Measurements from ENCODE around the gene GPR143. TPM values are rescaled to one million over a fixed set of nuclear protein-coding genes. Genes with fewer than 3 reads are reported as not detected.

Gene GPR143
- total RNA-seq, 2 donors from 2014 or later: 0.62 to 0.74 TPM

DNA sequence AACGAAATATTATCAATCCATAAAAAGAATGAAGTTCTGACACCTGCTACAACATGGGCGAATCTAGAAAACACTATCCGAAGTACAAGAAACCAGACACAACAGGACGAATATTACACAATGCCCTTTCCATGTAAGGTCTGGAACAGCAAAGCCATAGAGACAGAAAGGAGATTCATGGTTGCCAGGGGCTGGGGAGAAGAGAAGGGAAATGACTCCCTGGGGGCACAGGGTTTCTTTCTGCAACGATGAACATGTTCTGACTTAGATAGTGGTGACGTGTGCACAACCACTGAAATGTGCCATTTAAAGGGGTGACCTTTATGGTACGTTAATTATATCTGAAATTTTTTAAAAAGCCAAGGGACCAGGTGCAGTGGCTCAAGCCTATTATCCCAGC, 28.3 kb downstream of the GPR143 start:
- DNase-seq: no peak

DNA sequence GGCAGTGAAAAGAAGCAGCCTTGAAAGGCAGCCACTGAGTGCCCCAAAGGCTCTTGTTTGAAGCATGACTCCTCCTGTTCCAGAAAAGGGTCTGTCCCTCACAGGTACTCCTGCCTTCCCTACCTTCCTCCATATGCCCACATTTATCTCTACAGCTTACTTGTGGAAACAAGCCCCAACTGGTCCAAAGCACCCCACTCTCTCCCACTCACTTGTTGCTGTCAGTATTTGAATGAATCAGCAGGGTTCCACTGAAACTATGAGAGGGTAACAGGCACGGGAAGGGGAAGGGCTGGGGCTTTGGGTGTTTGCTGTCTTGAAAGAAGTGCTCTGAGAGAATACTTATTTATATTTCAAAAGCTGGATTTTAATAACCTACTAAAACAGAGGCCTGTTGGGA, 34.9 kb downstream of the GPR143 start:
- no peaks in the 10 kb centered on the region for H3K36me3 ChIP-seq
- H3K27me3 ChIP-seq: no peaks in the 10 kb centered on the region
- no peak overlapping the region for H3K9ac ChIP-seq (ENCODE audit: low read depth in 2 of 2, low read length in 2 of 2)
- DNase-seq: no peak
- no peaks in the 10 kb centered on the region for H3K4me1 ChIP-seq
- no peak overlapping the region for H3K4me3 ChIP-seq
- no peak overlapping the region for H3K27ac ChIP-seq
- TF ChIP-seq CTCF (IDR thresholded peaks at IDR 0.05): no peak
- no peaks in the 10 kb centered on the region for H3K9me3 ChIP-seq
- intact Hi-C loops (cut with DNase I): no loop called here

More for the DNA sequence above, 28.3 kb downstream of the GPR143 start:
- intact Hi-C loops (cut with DNase I): no loop called here
- H3K4me3 ChIP-seq: no peak overlapping the region
- H3K36me3 ChIP-seq: no peaks in the 10 kb centered on the region
- TF ChIP-seq CTCF (IDR thresholded peaks at IDR 0.05): no peak
- H3K27me3 ChIP-seq: no peaks in the 10 kb centered on the region
- H3K9ac ChIP-seq (ENCODE audit: low read depth in 2 of 2, low read length in 2 of 2): no peak overlapping the region
- no peaks in the 10 kb centered on the region for H3K4me1 ChIP-seq
- H3K27ac ChIP-seq: no peak overlapping the region
- H3K9me3 ChIP-seq: no peaks in the 10 kb centered on the region

DNA sequence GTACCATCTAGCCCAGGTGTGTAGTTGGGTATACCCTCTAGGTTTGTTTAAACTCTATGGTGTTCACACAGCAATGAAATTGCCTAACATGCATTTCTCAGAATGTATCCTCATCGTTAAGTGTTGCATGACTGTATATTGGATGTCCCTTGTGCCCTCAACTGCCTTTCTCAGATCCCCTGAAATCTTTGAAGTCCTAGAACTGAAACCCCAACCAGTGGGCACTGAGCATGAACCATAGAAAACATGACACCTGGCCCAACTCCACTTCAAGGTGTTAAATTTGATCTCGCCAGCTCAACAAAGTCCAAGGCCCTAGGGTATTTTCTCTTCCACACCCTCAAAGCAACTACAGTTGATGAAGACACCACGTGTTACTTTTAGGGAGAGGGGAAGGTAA, 35.6 kb downstream of the GPR143 start:
- no peaks in the 10 kb centered on the region for H3K9me3 ChIP-seq
- TF ChIP-seq CTCF (IDR thresholded peaks at IDR 0.05): no peak
- intact Hi-C loops (cut with DNase I): no loop called here
- H3K4me3 ChIP-seq: no peak overlapping the region
- no peak overlapping the region for H3K27ac ChIP-seq
- no peak for DNase-seq
- no peaks in the 10 kb centered on the region for H3K36me3 ChIP-seq
- H3K27me3 ChIP-seq: no peaks in the 10 kb centered on the region
- H3K4me1 ChIP-seq: no peaks in the 10 kb centered on the region
- no peak overlapping the region for H3K9ac ChIP-seq (ENCODE audit: low read depth in 2 of 2, low read length in 2 of 2)

DNA sequence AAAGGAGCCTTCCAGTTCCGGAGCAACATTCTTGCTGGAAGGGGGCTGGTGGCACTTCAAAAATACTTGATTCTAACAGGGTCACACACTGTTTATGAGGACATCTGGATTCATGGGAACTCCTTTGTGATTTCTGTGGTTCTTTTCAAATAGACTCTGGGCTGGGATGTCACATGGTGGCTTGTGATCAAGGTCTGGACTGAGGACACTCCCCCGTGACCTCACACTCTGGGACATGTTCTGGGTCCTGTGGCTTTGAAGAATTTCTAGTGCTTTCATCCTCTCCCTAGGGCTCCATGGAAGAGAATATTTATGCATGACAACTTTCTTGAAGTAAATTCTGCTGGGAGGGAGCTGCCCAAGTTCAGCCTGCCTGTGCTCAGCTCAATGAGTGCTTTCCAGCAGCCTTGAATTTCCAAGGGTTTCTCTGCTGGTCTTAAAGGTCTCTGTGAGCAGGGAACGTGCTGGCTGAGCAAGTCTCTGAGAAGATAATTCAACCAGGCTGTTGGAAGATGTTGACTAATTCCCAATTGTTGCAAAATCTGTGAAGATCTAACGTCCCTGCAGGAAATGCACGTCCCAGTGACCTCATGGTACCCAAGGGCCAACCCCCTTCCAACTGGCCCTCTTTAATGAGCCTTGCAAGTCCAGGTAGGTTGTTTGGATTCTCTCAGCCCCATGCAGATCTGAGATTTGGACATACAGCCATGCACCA, 36.3 kb downstream of the GPR143 start:
- Histone ChIP-seq H3K4me3 (no peak overlapping the region), H3K4me1 (no peaks in the 10 kb centered on the region), H3K9ac (ENCODE audit: low read depth in 2 of 2, low read length in 2 of 2) (no peak overlapping the region), H3K27ac (no peak overlapping the region), H3K9me3 (no peaks in the 10 kb centered on the region), H3K27me3 (no peaks in the 10 kb centered on the region), H3K36me3 (no peaks in the 10 kb centered on the region)
- intact Hi-C loops (cut with DNase I): no loop called here
- no peak for DNase-seq
- TF ChIP-seq CTCF (IDR thresholded peaks at IDR 0.05): no peak

- intact Hi-C loops (cut with DNase I): no loop called here
- Histone ChIP-seq H3K9me3 (no peaks in the 10 kb centered on the region), H3K36me3 (no peaks in the 10 kb centered on the region), H3K27ac (no peak overlapping the region), H3K27me3 (no peaks in the 10 kb centered on the region), H3K9ac (ENCODE audit: low read depth in 2 of 2, low read length in 2 of 2) (no peak overlapping the region), H3K4me3 (no peak overlapping the region), H3K4me1 (no peaks in the 10 kb centered on the region)
- DNase-seq: no peak
- TF ChIP-seq CTCF (IDR thresholded peaks at IDR 0.05): no peak
Observed at GRCh38 chrX:9728261-9728660, 37.4 kb downstream of the GPR143 start.

All from colonic mucosa (tissue), 4 donors.